ENCODE data around the gene MED19. TPM values are rescaled to one million over a fixed set of nuclear protein-coding genes. Genes with fewer than 3 reads are reported as not detected.
A peak's percentile ranks its signal among the peaks of the same experiment; 100 is the strongest.

MED19 gene
- total RNA-seq, 4 donors from 2014 or later = 8.0 to 21.2 (median 9.8) TPM

DNA sequence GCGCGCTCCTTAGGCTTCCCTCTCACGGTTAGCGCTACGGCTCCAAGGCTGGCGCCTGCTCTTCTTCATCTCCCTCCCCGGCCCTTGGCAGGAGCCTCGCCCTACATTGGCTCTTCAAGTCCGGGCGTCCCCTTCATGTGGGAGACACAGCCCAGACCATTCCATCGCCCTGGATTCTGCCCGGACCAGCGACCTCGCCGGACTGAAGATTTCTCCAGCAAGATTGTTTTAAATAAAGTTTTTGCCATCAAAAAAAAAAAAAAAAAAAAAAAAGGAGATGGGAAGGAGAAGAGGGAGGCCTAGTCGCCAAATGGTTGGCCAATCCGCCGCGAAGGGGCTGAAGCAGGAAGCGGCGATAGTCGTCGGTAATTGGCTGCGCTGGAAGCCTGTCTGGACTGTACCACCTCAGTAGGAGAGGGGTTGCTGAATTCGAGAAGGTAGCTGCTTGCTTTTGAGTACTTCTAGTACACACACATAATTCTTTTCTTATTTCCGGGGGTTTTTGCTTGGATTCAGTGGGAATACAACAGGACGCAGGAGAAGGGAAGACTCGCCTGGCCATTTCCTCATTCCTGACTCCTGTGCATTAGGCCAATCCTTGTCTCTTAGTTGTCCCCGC is 44.8 kb downstream of the MED19 start:
- peaks cover 14 to 52% (median 29%) of the 10 kb centered on the region in 3 donors for H3K4me1 ChIP-seq
- H3K4me3 ChIP-seq = peak overlapping the region; percentile 72 to 89 (median 85)
- 0% methylated on average over 19 to 24 of the region's 29 CpGs for WGBS, 2 donors
- H3K36me3 ChIP-seq = peaks cover 0 to 17% (median 0%) of the 10 kb centered on the region in 3 donors
- no peaks in the 10 kb centered on the region for H3K9me3 ChIP-seq
- TF ChIP-seq, protein P1, sequence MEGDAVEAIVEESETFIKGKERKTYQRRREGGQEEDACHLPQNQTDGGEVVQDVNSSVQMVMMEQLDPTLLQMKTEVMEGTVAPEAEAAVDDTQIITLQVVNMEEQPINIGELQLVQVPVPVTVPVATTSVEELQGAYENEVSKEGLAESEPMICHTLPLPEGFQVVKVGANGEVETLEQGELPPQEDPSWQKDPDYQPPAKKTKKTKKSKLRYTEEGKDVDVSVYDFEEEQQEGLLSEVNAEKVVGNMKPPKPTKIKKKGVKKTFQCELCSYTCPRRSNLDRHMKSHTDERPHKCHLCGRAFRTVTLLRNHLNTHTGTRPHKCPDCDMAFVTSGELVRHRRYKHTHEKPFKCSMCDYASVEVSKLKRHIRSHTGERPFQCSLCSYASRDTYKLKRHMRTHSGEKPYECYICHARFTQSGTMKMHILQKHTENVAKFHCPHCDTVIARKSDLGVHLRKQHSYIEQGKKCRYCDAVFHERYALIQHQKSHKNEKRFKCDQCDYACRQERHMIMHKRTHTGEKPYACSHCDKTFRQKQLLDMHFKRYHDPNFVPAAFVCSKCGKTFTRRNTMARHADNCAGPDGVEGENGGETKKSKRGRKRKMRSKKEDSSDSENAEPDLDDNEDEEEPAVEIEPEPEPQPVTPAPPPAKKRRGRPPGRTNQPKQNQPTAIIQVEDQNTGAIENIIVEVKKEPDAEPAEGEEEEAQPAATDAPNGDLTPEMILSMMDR (IDR thresholded peaks at IDR 0.05) = no peak
- TF ChIP-seq POLR2A (IDR thresholded peaks at IDR 0.05) = peak in 2 of 4 donors; percentile 32 to 35
- H3K27me3 ChIP-seq = no peaks in the 10 kb centered on the region
- DNase-seq = peak; percentile 91
- intact Hi-C loops (cut with DNase I) = no loop called here
- H3K27ac ChIP-seq = peak overlapping the region; percentile 96 to 100 (median 98)

DNA sequence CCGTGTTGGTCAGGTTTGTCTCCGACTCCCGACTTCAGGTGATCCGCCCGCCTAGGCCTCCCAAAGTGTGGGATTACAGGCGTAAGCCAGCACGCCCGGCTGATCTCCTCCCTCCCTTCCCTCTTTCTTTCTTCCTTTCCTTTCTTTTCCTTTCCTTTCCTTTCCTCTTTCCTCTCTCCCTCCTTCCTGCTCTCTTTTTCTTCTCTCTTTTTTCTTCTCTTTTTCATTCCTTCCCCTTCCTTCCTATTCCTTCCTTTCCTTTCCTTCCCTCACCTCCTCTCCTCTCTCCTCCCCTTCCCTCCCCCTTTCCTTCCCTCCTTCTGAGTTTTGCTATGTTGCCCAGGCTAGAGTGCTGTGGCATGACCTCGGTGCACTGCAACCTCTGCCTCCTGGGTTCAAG is 48.0 kb downstream of the MED19 start:
- intact Hi-C loops (cut with DNase I) = no loop called here
- Histone ChIP-seq H3K4me1 (peaks cover 4 to 28% (median 8%) of the 10 kb centered on the region in 3 donors), H3K27ac (no peak overlapping the region), H3K27me3 (no peaks in the 10 kb centered on the region), H3K9me3 (no peaks in the 10 kb centered on the region), H3K4me3 (no peak overlapping the region), H3K36me3 (peaks cover 9 to 40% (median 13%) of the 10 kb centered on the region in 3 donors)
- DNase-seq = no peak
- TF ChIP-seq, protein P1 (IDR thresholded peaks at IDR 0.05) = no peak
- no peak for TF ChIP-seq POLR2A (IDR thresholded peaks at IDR 0.05)
- 68 to 91% methylated on average over 6 to 9 of the region's 9 CpGs for WGBS, 2 donors

DNA sequence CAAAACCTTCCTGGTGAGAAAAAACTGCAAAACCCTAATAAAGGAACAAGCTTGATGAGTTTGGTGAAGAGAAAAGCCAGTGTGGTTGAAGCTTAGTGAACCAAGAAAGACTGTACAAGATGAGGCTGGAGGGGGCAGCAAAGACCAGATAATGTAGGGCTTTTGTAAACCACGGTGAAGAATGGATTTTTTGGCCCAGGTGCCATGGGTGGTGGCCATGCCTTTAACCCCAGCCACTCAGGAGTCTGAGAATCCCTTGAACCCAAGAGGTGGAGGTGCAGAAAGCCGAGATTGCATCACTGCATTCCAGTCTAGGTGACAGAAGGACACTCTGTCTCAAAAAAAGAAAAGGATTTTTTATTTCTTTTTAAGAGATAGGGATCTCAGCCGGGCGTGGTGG is 49.1 kb downstream of the MED19 start:
- H3K4me3 ChIP-seq = no peak overlapping the region
- no peak for DNase-seq

DNA sequence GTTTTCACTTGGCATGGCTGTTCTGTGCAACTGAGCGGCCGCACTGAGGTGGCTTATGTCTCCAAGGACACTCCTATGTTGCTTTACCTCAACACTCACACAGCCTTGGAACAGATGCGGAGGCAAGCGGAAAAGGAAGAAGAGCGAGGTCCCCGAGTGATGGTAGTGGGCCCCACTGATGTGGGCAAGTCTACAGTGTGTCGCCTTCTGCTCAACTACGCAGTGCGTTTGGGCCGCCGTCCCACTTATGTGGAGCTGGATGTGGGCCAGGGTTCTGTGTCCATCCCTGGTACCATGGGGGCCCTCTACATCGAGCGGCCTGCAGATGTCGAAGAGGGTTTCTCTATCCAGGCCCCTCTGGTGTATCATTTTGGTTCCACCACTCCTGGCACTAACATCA is 52.3 kb downstream of the MED19 start:
- no peak for DNase-seq

More for the DNA sequence above, 49.1 kb downstream of the MED19 start:
- Histone ChIP-seq H3K9me3 (no peaks in the 10 kb centered on the region), H3K27me3 (no peaks in the 10 kb centered on the region), H3K4me1 (peaks cover 9 to 36% (median 15%) of the 10 kb centered on the region in 3 donors), H3K36me3 (peaks cover 9 to 43% (median 13%) of the 10 kb centered on the region in 3 donors), H3K27ac (peak overlapping the region in 1 of 4 donors; percentile 2)
- TF ChIP-seq POLR2A (IDR thresholded peaks at IDR 0.05) = no peak
- TF ChIP-seq, protein P1 (IDR thresholded peaks at IDR 0.05) = peak in 4 of 6 experiments; percentile 21 to 49 (median 24)
- WGBS, 2 donors = 49 to 57% methylated on average over 3 to 4 of the region's 4 CpGs
- intact Hi-C loops (cut with DNase I) = no loop called here

GRCh38 chr11:57658023-57658361 is 54.0 kb downstream of the MED19 start:
- Histone ChIP-seq H3K36me3 (peaks cover 9 to 43% (median 13%) of the 10 kb centered on the region in 3 donors), H3K9me3 (no peaks in the 10 kb centered on the region), H3K27ac (peak overlapping the region; percentile 64 to 96 (median 92)), H3K4me3 (peak overlapping the region; percentile 49 to 89 (median 68)), H3K27me3 (peaks cover 0 to 3% (median 0%) of the 10 kb centered on the region in 4 donors), H3K4me1 (peaks cover 4 to 32% (median 13%) of the 10 kb centered on the region in 3 donors)
- no peak for DNase-seq
- 0 to 1% methylated on average over 8 of the region's 8 CpGs for WGBS, 2 donors
- no peak for TF ChIP-seq POLR2A (IDR thresholded peaks at IDR 0.05)
- TF ChIP-seq, protein P1 (IDR thresholded peaks at IDR 0.05) = no peak
- intact Hi-C loops (cut with DNase I) = no loop called here

More for the DNA sequence above, 52.3 kb downstream of the MED19 start:
- H3K27me3 ChIP-seq = no peaks in the 10 kb centered on the region
- H3K9me3 ChIP-seq = no peaks in the 10 kb centered on the region
- TF ChIP-seq, protein P1 (IDR thresholded peaks at IDR 0.05) = no peak
- TF ChIP-seq POLR2A (IDR thresholded peaks at IDR 0.05) = no peak
- intact Hi-C loops (cut with DNase I) = no loop called here
- WGBS, 2 donors = 93 to 96% methylated on average over 8 to 10 of the region's 14 CpGs
- peaks cover 9 to 43% (median 13%) of the 10 kb centered on the region in 3 donors for H3K36me3 ChIP-seq
- H3K4me1 ChIP-seq = peaks cover 4 to 35% (median 13%) of the 10 kb centered on the region in 3 donors
- H3K27ac ChIP-seq = no peak overlapping the region
- H3K4me3 ChIP-seq = no peak overlapping the region

Measured in esophagus squamous epithelium (tissue), 5 donors.